ENCODE results near the gene VPS8. TPM values are rescaled to one million over a fixed set of nuclear protein-coding genes. Genes with fewer than 3 reads are reported as not detected.

Gene VPS8
- total RNA-seq, 1 experiment from 2014 or later, result 39.7 TPM

GRCh38 chr3:184896336-184896735, 84.4 kb downstream of the VPS8 start:
- Histone ChIP-seq H3K79me1 (ENCODE audit: insufficient read depth, low read depth, low read length, poor library complexity, severe bottlenecking) (no peaks in the 10 kb centered on the region), H3K4me2 (ENCODE audit: insufficient read depth, insufficient read length, low read length) (no peak overlapping the region), H3K79me2 (ENCODE audit: insufficient read depth, low read length) (no peaks in the 10 kb centered on the region), H2AK5ac (ENCODE audit: insufficient read length, low read length) (no peak overlapping the region), H4K5ac (ENCODE audit: insufficient read length, low read depth, low read length) (no peak overlapping the region), H3K4ac (ENCODE audit: low read depth, low read length) (no peak overlapping the region), H3K14ac (ENCODE audit: insufficient read depth, low read length) (no peak overlapping the region), H2BK5ac (ENCODE audit: insufficient read length, low read length) (no peak overlapping the region), H2AFZ (ENCODE audit: low read length) (no peak overlapping the region), H4K20me1 (ENCODE audit: control insufficient read depth, insufficient read depth, insufficient read length) (no peaks in the 10 kb centered on the region), H2BK20ac (ENCODE audit: low read depth, low read length, poor library complexity, severe bottlenecking) (no peak overlapping the region), H3K9me3 (ENCODE audit: control insufficient read depth, low read depth, low read length) (no peaks in the 10 kb centered on the region), H3K9ac (ENCODE audit: extremely low read depth, insufficient read length, low read length) (no peak overlapping the region), H3K23me2 (ENCODE audit: insufficient read length, low read depth, low read length, poor library complexity, severe bottlenecking) (no peaks in the 10 kb centered on the region), H3T11ph (ENCODE audit: low read length) (no peak overlapping the region), H3K56ac (ENCODE audit: insufficient read length, low read depth, low read length) (no peak overlapping the region), H3K23ac (ENCODE audit: insufficient read length, low read depth, low read length) (no peak overlapping the region), H3K27ac (ENCODE audit: insufficient read length, low read depth, low read length) (no peak overlapping the region), H2BK15ac (ENCODE audit: low read depth, low read length) (no peak overlapping the region), H4K8ac (replicated peaks; ENCODE audit: insufficient read length, low read depth, low read length) (no peak overlapping the region), H3K27me3 (ENCODE audit: insufficient read depth, low read length) (no peaks in the 10 kb centered on the region), H3K4me1 (ENCODE audit: insufficient read depth, low read length) (peaks cover 4% of the 10 kb centered on the region; the same call in 1 of the 2 replicates), H4K91ac (ENCODE audit: insufficient read length, low read depth, low read length) (no peak overlapping the region), H3K18ac (ENCODE audit: insufficient read length, low read depth, low read length) (no peak overlapping the region), H2BK120ac (ENCODE audit: low read depth, low read length, poor library complexity, severe bottlenecking) (no peak overlapping the region), H2BK12ac (ENCODE audit: insufficient read length, low read depth, low read length) (no peak overlapping the region)
- Mint-ChIP-seq H3K36me3 (ENCODE audit: insufficient read depth in 1 of 3, low read depth in 3 of 3) (peaks cover 0 to 2% (median 0%) of the 10 kb centered on the region in 3 experiments; a peak in 1 of 7 replicates), H3K9me3 (no peaks in the 10 kb centered on the region), H3K4me1 (peaks cover 23 to 29% of the 10 kb centered on the region in 2 experiments), H3K27me3 (ENCODE audit: low read depth) (no peaks in the 10 kb centered on the region; the same call in 1 of the 2 replicates), H3K27ac (no peak overlapping the region), H3K4me3 (no peak overlapping the region)
- no CpG with 5 or more reads among the region's 2 CpGs for WGBS (ENCODE audit: extremely low coverage, insufficient read length, low lambda C conversion rate)
- TF ChIP-seq, protein P1, sequence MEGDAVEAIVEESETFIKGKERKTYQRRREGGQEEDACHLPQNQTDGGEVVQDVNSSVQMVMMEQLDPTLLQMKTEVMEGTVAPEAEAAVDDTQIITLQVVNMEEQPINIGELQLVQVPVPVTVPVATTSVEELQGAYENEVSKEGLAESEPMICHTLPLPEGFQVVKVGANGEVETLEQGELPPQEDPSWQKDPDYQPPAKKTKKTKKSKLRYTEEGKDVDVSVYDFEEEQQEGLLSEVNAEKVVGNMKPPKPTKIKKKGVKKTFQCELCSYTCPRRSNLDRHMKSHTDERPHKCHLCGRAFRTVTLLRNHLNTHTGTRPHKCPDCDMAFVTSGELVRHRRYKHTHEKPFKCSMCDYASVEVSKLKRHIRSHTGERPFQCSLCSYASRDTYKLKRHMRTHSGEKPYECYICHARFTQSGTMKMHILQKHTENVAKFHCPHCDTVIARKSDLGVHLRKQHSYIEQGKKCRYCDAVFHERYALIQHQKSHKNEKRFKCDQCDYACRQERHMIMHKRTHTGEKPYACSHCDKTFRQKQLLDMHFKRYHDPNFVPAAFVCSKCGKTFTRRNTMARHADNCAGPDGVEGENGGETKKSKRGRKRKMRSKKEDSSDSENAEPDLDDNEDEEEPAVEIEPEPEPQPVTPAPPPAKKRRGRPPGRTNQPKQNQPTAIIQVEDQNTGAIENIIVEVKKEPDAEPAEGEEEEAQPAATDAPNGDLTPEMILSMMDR (conservative IDR thresholded peaks at IDR 0.05), result no peak
- DNase-seq, result no peak
